Lung microvascular endothelial cell (primary cell): ENCODE results near the gene KHNYN. TPM values are rescaled to one million over a fixed set of nuclear protein-coding genes. Genes with fewer than 3 reads are reported as not detected.
"Not testable (repeated sequence)": the region's sequence is repeated elsewhere in the genome, so short reads cannot be mapped to it uniquely, and the experiment has no call there.

Source experiments
- DNase-seq, 2 donors: peaks; one replicate each; pipeline versions ENCODE4 v3.0.0 to v3.0.0-alpha.2; 2010; ENCODE audit warnings: low read depth in 2 of 2
- total RNA-seq: library from RNA; depleted of rRNA; stranded (reverse); fragments of >200 nt; gene quantifications from 2 replicates; pipeline ENCODE4 v1.2.1, GENCODE V29; 2014

KHNYN gene
- total RNA-seq, 1 donor from 2014 or later: 45.8 TPM

DNA sequence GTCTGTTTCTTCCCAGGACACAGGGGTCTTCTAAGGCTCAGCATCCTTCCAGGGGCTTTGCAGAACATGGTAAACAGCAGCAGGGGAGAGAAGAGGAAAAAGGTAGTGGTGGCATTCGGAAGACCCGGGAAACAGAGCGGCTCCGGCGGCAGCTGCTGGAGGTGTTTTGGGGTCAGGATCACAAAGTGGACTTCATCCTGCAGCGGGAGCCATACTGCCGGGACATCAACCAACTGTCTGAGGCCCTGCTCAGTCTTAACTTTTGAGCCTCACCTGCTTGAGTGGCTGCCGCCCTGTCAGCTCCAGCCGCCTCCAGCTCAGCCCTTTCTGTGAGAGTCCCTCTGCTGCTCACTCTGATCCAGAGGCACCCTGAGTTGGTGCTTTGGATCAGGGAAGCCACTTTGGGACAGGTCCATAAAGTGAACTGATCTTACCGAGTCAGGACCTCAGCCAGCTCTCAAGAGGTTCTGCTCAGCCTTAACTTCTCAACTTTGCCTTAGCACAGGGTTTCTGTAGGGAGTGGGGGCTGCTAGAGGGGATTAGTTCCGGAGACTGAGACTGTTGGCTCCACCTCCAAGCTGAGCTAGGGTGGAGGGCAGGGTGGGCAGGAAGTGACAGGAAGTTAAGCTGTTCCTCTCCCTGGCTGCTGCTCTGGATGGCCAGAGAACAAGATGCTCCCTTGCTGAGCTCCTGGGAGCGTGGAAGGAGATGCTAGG, 7.4 kb downstream of the KHNYN start:
- peak; percentile 39 to 49 for DNase-seq

DNA sequence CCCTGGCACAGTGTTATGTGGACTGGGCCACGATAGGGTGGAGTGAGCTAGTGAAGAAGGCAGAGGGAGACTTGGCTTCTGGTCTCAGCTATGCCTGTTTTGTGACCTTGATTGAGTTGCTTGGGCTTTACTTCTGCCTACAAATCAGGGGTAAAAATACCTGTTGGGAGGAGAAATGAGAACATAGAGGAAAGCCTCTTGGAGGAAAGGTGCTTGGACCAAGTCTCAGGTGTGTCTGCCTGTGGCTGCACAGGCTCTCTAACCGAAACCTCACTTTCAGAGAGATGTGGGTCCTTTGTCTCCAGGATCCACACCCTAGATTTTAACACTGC, 7.9 kb downstream of the KHNYN start:
- no peak for DNase-seq

DNA sequence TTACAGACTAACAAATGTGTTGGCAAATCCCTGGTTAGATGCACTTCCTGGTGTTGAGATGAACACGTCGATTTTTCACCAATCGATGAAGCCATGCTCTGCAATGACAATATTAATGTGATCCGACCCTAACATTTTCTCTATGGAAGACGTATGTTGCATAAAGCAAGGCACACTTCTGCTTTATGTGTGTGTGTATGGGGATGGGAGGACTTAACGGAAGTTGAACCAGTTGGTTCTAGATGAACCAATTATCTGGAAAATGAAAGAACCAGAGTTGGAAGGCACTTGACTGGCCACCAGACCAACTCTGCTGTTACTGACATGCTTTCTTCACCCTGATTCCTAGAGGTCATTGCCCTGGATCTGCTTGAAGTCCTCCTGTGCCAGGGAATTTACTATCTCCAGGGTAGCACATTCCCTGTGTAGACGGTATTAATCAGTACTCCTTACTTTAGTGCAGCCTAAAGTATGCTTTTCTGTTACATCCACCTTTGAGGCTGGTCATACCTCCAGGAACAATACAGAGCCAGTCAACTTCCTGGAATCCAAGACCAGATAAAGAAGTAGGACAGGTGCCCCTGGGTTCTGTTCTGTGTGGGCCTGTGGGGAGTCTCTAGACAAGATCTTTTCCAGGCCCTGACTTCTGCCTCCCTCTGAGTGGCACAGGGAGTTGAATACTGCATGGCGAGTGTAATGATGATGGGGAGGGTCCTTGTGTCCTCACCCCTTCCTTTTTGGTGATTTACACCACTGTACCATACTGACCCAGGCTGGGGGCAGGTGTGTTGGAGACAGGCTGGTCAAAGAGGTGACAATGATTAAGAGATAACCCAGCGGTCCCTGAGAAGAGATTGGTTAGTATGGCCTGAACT, 8.7 kb downstream of the KHNYN start:
- no peak for DNase-seq

DNA sequence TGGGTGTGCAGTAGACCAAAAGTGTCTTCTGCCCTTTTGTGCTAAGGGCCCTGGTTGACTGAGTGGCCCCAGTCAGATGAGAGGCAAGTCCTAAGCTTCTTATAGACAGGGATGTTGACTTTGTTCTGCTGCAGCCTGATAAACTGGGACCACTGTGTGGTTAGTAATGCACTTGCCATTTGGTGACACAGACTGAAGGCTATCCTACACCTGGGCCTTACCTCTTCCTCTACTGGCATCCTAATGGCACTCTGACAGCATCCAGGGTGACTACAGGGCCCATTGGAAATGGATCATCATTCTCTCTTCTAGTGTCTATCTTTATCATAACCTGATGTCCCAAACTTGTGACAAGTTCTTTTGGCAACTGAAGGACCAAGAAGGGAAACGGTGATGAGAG, 9.5 kb downstream of the KHNYN start:
- no peak for DNase-seq

DNA sequence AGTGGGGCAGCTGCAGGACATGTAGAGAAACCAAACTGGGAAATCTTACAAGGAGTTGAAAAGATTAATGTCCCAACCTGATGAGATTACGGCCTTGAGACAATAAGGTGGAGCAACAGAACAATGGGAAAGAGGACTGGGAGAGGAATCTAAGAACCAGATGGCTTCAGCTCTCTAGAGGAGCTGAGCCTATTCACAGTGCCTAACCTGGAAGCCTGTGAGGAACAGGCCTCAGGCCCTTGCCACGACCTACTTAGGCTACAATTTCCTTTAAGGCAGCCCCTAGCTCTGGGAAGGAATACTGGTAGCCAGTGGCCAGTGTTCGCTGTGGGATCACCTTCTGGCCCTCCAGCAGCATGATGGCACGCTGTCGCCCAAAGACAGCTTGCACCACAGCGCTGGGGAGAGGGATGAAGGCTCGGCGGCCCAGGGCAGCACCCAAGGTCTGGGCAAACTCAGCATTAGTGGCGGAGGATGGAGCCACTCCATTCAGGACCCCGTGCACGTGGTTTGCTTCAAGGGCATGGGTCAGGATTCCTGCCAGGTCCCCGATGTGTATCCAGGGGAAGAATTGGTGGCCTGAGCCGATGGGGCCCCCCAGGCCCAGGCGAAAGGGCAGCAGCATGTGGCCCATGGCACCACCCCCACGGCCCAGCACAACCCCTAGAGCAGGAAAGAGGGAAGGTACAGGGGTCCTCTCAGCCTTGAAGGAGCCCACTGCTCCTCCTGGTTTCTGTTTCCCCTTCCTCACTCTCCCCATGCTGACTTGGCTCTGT, 10.3 kb downstream of the KHNYN start:
- DNase-seq: no peak

DNA sequence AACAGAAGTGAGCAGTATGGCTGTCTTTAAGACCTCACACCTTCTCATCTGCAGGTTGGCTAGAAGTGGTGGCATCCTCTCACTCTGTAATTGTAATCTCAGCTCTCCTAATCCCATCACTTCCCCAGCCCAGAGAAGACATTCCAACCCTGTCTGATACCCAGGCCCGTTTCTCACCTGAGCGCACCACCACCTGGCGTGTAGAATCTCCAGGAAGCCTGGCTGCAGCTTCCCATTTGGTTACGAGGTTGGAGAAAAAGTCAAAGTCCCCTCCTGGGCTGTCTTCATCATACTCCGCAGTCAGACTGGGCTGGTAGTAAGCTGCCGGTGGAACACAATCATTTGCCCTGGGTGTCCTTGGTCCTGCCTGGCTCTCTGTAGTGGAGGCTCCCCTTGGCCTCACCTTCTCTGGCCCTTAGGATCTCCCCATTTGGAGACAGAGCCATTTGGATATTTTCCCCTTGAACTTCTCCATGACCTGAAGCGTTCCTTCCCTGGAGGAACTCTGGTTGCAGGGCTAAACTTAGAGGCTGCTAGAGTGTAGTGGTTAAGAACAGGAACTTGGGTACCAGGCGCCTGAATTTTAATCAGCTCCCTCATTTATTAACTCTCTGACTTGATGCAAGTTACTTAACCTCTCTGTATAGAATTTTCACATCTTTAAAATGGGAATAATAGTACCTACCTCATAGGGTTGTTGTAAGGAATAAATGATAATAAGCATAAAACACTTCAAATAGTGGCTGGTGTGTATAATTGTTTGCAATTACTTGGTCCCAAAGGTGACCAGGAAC, 11.0 kb downstream of the KHNYN start:
- DNase-seq: no peak

DNA sequence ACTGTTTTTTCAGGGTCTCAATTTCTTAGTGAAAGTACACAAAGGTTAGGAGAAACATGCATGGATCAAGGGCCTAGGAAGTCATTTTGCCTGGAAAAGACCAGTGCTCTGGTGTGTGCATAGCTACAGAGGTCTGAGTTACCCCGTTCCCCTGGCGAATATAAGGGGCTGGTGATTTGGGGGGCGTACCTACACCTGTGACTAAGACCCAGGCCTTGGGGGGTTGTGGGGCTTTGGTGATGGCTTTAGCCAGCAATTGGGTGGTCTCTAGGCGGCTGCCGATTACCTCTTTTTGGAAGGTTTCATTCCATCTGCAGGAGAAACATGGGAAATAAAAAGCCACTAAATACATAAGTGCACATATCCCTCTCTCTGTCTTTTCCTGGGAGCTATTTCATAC, 11.7 kb downstream of the KHNYN start:
- no peak for DNase-seq

DNA sequence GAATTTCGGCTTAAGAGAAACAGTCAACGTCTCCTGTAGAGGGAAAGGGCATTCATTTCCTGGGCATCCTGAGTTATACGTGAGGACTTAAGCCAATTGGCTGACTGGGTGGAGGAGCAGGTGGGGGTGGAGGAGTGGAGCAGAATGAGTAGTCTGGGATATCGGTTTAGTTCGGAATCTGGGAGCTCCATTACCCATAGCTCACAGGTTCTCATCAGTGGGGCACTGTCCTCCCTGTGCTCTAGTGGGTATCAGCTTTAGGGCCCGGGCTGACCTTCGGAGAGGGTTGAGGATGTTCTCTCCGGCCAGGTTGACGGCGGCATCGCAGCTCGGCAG, 12.1 kb downstream of the KHNYN start:
- peak in 1 of 2 donors; percentile 43 for DNase-seq

DNA sequence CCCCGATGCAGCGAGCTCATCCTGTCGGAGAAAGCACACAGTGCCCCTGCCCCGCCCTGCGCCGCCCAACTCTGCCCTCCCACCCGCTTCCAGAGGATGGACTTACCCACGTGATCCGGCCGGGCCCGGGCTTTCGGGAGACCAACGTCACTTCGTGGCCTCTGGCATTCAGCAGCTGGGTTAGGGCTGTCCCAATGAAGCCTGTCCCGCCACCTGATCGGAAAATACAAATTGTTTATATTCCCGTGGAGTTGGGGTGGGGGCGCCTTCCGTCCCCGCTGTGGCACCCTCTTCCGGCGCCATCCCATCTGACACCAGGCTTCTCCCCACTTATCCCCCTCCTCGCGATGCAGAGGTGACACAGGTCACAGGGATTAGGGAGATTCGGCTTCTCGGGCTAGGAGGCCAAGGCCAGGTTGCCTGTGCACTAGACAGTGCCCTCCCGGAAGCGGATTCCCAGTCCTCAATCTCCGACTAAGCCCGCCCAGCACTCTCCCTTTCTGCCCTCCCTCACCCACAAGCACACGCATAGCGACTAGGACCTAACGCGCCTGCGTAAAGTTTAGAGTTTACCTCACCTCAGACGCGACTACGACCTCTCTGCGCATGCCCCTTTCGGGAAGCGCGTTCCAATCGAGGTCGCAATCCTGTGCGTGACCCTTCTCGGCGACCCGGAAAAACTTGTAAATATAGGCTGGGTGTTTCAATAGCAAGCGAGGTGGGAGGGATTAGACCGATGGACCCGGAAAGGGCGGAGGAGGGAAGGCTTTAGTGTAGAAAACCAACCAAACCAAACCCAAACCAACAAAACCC, 12.7 kb downstream of the KHNYN start, which contains the start of gene SDR39U1:
SDR39U1 (minus strand) TSS at position 537 of the 813 bp plus-strand sequence; CDS start at position 530, 7 bp downstream.
- DNase-seq: peak; percentile 99

DNA sequence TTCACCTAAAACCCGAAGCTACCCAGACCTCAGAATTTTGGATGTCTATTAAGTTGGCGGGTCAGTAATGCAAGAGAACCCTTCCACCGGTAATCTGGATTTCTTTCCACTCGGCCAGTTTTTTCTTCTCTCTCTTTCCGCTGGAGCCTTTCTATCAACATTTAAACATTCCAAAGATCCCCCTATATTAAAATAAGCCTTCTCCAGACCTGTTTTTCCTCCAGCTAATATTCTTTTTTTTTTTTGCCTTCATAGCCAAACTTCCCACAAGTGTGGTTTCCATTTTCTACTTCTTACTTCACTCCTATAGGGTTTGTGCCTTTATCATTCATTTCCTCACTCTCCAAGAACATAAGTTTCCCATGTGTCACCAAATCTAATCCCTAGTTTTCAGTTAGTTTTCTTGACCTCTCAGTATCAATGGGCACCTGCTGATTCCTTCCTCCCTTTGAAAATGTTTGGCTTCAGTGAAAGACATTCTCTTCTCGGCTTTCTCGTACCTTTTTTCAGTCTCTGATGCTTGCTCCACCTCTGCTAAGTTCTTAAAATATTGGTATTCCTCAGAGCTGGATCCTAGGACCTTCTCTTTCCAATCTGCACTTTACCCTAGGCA, 13.4 kb downstream of the KHNYN start:
- no peak for DNase-seq

DNA sequence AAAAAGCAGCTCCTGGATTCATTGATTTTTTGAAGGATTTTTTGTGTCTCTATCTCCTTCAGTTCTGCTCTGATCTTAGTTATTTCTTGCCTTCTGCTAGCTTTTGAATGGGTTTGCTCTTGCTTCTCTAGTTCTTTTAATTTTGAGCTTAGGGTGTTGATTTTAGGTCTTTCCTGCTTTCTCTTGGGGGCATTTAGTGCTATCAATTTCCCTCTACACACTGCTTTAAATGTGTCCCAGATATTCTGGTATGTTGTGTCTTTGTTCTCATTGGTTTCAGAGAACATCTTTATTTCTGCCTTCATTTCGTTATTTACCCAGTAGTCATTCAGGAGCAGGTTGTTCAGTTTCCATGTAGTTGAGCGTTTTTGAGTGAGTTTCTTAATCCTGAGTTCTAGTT, 21.1 kb downstream of the KHNYN start:
- DNase-seq: not testable (repeated sequence)

DNA sequence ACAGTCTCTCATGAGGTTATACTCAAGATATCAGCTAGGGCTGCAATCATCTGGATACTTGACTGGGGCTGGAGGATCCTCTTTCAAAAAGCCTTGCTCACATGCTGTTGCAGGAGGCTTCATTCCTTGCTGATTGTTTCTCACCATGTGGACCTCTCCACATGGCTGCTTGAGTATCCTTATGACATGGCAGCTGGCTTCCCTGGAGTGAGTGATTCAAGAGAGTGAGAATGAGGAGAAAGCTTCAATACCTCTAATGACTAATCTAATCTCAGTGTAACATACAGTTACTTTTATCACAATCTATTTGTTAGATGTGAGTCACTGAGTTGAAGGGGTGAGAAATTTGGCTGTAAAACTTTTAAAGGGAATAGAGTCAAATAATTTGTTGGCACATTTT, 27.2 kb downstream of the KHNYN start:
- no peak for DNase-seq

DNA sequence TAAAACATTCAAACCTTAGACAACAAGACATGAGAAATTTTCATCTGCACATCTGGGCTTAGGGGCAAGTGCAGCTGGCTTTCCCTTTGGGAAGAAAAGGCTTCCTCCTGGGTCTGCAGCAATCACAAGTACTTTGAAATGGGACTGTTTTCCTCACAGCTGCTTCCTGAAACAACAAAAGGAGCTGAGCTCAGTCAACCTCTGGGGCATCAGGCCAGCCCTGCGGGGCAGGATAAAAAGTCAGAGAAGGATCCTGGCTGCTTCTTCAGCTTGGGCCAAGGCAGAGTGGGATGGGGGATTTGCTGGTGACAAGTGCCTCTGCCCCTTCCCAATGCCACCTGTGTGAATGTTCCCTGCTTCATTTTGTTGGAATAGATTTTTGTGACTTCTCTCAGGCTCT, 29.0 kb downstream of the KHNYN start:
- DNase-seq: peak in 1 of 2 donors; percentile 73

DNA sequence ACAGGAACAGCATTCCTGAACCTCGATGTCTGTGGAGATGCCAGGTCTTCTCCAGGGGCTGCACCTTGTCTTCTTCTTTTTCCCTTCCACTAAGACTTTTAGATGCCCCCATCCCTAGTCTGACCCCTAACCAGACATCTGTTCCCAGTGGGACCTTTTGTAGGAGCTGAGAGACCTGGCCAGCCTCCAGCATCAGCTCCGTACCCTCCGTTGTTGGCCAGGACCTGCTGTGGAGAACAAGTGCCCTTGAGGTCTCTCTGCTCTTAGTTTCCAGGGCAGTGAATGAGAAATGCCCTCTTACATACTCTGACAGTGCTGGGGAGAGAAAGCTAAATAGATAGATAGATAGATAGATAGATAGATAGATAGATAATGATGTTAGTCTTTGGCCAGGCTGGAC, 29.6 kb downstream of the KHNYN start:
- DNase-seq: no peak

DNA sequence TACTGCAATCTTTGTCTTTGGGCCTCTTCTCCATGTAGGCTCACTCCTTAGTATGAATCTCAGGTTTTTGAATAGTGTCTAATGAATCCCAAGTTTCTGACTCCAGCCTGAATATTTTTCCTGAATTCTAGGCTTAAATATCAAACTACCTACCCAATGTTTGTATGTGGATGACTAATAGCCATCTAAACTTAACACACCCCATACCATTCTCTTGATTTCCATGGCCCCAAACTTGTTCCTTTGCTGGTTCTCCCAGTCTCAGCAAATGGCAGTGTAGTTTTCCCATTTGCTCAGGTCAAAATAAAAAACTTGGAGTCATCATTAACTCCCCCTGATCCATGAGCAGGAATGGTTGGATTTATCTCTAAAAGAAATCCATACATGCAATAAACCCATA, 31.6 kb downstream of the KHNYN start:
- DNase-seq: no peak

DNA sequence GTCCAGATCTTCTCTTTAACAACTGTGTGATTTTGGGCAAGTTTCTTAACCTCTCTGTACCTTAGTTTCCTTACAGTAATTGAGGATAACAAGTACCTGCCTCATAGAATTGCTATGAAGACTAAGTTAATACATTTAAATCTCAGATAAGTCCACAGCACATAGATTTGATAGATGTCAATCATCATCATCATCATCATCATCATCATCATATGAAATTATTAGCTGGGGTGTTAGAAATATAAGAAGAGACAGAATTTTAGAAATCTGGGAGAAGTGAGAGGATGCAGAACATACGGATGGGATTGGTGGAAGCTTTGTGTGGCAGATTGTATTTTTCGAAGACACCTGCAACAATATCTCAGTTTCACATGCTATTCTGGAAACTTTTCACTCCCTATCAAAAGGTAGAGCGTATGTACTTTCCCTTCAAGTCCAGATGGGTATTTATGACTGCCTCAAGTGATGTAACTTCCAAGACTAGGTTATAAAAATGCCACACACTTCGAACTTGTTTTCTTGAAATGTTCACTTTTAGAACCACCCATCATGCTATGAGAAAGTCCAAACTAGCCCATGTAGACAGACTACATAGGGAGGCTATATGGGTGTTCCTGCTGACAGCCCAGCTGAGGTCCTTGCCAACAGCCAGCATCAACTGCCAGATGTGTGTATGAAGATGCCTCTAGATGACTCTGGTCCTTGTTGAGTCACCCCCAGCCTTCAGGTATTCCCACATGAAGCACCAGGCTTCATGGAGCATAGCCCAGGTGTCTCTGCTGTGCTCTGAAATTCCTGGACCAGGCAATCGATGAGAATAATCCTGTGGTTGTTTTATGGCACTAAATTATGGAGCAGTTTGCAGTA, 33.5 kb downstream of the KHNYN start:
- DNase-seq: no peak

DNA sequence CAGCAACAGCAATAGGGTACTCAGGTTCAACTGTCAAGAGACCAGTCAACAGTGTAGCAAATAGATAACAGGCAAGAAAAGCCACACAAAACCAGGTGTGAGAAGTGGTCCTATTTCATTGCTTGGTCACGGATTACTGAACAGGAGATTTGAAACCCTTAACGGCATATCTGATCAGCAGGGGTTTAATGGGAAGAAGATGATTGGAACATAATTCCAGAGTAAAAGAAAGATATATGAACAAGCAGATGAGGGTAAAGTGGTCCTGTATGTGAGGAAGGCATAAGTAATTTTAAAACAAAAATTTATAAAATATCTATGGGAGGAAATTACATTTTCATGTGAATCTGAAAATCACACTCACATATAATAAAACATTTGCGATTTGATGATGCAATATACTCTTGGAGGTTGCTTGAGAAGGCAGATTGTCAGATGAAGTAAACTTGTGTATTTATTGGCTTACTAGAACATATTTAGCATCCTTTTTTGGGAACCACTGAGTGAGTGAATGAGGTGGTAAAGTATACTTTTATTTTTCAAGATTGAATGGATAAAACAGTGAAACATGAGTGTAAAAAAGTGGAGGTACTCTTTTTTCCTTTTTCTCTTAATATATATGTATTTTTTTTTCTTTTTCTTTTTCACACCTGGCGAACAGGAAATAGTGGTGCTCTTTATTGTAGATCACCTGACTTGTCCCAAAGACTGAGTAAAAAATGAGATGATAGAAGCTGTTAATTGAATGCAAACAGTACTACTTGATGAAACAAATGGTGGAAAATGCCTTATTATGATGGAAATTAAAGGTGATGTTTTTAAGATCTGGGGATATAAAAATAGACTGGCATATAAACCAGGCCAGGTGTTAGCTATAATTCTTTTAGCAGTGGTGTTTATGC, 34.4 kb downstream of the KHNYN start:
- no peak for DNase-seq

DNA sequence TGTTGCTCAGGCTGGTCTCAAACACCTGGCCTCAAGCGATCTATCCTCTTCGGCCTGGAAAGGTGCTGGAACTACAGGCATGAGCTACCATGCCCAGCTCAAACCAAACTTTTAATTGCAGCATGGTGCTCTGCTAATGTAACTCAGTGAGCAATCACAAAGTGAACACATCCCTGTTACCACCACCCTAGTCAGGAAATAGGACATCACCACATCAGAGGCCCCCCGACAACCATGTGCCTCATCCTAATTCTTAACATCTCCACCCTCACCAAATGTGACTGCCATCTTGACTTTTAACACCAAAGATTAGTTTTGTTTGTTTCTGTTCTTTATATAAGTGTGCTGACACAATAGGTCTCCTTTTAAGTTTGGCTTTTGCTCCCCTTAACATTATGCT, 35.6 kb downstream of the KHNYN start:
- DNase-seq: no peak
